H1 (cell line): ENCODE results near the gene PLTP. TPM values are rescaled to one million over a fixed set of nuclear protein-coding genes. Genes with fewer than 3 reads are reported as not detected.

Experiments used
- CTCF ChIP-seq, 3 experiments: IDR thresholded peaks; 1 replicate in 2 of 3; 2 replicates in 1 of 3; pipeline versions ENCODE4 v1.5.1 to v1.6.1; 2011; ENCODE audit warnings: low read length in 3 of 3, mild to moderate bottlenecking in 3 of 3, inconsistent platforms in 2 of 3, low read depth in 1 of 3, moderate library complexity in 1 of 3; ENCODE audit not compliant: insufficient read depth in 1 of 3; ENCODE audit errors: control extremely low read depth in 1 of 3
- KDM4A ChIP-seq: IDR thresholded peaks from one replicate; pipeline ENCODE4 v1.7.1; 2012; ENCODE audit warnings: low read depth, mild to moderate bottlenecking, moderate library complexity, low read length, inconsistent platforms; ENCODE audit not compliant: severe bottlenecking
- RBBP5 ChIP-seq: IDR thresholded peaks from 2 replicates; pipeline ENCODE4 v1.7.1; 2012; ENCODE audit warnings: low read depth, mild to moderate bottlenecking, inconsistent platforms, low read length, moderate library complexity, borderline replicate concordance
- TAF7 ChIP-seq: optimal IDR thresholded peaks from 2 replicates; pipeline ENCODE3; 2011; ENCODE audit warnings: low read depth, mild to moderate bottlenecking, inconsistent platforms, low read length, moderate library complexity, borderline replicate concordance
- YY1 ChIP-seq: IDR thresholded peaks from 2 replicates; pipeline ENCODE4 v1.6.1; 2011; ENCODE audit warnings: low read depth, mild to moderate bottlenecking, low read length
- polyA plus RNA-seq, 7 experiments: library from polyadenylated mRNA; depleted of rRNA in 3 of 7; stranded (reverse) in 5 of 7; unstranded in 2 of 7; fragments of >200 nt in 5 of 7; fragments of 200-250 nt in 2 of 7; gene quantifications; 1 replicate in 5 of 7; 2 replicates in 1 of 7; 4 replicates in 1 of 7; pipeline versions ENCODE4 v1.2.1 to v1.2.3, GENCODE V29; 2011 to 2013; ENCODE audit warnings: missing spikeins in 2 of 7, mixed read lengths in 2 of 7
- total RNA-seq: library from RNA; stranded (reverse); fragmentation: NEBNext Ultra II Directional; extraction: Animal tissue kit (Norgen Biotek cat#: 25700); gene quantifications from 2 replicates; pipeline ENCODE4 v1.2.1, GENCODE V29; 2021

PLTP gene
- total and polyA plus RNA-seq, 2 of the 8 experiments (the other 6 are each of a cell fraction or from before 2014, with no cell fraction given): 120 to 194 TPM

GRCh38 chr20:45926731-45927070 is 14.7 kb upstream of the PLTP start (continued):
- TF ChIP-seq CTCF (IDR thresholded peaks at IDR 0.05; ENCODE audit: control extremely low read depth in 1 of 3, insufficient read depth in 1 of 3, low read depth in 1 of 3, low read length in 3 of 3) (no peak), YY1 (no peak), TAF7 (no peak), RBBP5 (no peak), KDM4A (no peak)
